NCI-H460 (cell line): Measurements from ENCODE around the gene SLC25A5. TPM values are rescaled to one million over a fixed set of nuclear protein-coding genes. Genes with fewer than 3 reads are reported as not detected.
"Not testable (repeated sequence)": the region's sequence is repeated elsewhere in the genome, so short reads cannot be mapped to it uniquely, and the experiment has no call there.

Source experiments
- DNase-seq: peaks from one replicate; pipeline ENCODE4 v3.0.0-alpha.2; 2016; ENCODE audit warnings: low read depth; ENCODE audit errors: extremely low read depth
- polyA plus RNA-seq: library from polyadenylated mRNA; depleted of rRNA; stranded (reverse); fragments of >200 nt; gene quantifications from 2 replicates; pipeline ENCODE4 v1.2.3, GENCODE V29; 2014; cell fraction: nucleus; rRNA removed
- total RNA-seq: library from RNA; depleted of rRNA; stranded (reverse); fragments of >200 nt; shearing (Covaris generic); gene quantifications from 2 replicates; pipeline ENCODE4 v1.2.3, GENCODE V29; 2014; rRNA removed

Gene SLC25A5
- total RNA-seq: 695 and 806 TPM in 2 replicates
- polyA plus RNA-seq: 487 and 589 TPM in 2 replicates

DNA sequence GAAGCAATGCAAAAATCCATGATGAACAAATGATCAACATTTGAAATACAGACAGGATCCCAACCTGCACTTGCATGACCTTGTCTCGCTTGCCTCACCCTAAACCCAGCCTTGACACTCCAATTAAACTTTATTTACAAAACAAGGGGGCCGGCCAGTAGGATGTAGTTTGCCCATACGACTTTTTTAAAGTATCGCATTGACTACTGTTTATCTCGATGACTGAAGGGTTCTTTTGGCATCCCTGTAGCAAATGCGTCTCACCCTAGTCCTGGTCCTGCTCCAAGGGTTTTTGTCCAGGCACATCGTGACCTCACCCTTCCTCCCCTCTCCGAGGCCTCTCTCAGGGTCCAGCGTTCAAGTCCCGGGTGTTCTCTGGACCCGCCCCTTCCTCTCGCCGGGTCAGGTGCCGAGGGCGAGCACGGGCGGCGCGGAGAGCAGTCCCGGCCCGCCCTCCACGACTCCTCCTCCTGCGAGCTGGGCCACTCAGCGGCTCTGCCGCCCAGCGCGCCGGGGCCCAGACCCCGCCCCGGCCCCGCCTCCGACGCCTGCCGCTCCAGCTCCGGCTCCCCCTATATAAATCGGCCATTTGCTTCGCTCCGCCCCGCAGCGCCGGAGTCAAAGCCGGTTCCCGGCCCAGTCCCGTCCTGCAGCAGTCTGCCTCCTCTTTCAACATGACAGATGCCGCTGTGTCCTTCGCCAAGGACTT lies at the start of gene SLC25A5:
TSS of gene SLC25A5 (plus strand) at position 603 of the 709 bp plus-strand sequence. CDS start at position 675, 72 bp downstream.
- peak; percentile 82 for DNase-seq

DNA sequence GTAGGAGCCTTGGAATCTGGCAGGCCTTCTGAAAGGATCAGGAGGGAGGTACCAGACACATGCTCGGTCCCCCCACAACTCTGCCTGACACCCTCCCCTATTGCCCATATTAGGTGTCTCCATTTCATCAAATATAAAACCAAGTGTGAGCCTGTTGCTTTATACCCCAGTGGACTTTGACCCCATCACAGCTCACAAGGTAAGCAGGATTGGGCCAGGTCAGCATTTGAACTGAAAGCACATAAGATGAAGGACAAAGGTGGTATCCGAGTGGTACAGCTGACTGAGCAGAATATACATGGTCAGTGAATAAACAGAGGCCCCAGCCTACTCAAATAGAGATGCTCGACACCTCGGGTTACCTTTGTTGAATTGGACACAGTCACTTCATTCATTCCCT lies 49.1 kb upstream of the SLC25A5 start:
- DNase-seq: no peak

DNA sequence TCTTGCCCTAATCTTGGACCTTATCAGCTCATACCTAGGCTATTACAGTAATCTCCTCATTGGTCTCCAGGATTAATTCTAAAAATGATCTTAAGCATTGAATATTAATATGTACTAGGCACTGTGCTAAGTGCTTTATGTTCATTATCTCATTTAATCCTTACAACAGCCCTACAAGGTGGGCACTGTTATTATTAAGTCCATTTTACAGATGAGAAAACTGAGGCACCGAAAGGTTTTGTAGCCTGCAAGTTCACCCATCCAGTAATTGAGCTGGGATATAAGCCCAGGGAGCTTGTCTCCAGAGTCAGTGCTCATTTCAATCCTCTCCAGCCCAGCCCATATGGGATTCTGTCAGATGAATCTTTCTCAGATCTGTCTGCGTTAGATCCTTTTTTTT lies 48.3 kb upstream of the SLC25A5 start:
- DNase-seq: no peak

DNA sequence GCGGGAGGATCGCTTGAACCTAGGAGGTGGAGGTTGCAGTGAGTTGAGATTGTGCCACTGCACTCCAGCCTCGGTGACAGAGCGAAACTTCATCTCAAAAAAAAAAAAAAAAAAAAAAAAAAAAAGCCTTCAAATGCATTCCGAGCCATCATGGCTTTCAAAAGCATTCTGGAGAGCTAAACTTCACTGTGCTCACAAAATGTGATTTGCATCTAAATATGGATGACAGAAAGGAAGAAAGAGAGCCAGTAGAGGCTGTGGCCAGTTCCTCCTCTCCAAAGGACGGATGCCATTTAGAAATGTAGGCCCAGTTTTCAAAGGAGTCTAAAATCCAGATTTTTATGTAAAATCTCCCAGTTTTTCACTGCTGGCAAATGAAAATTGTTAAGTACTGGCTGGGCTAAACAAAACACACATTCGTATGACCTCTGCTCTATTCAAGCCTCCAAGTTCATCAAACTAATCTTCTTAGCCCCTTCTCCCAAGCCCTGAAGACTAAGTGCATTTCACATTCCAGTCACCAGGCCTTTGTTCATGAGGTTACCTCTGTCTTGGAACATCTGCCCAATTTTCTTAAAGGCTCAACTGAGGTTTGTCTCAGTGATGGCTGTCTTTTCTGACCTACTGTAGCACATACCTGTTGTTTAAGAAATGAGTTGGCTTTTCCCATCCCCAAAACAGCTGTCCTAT lies 47.1 kb upstream of the SLC25A5 start:
- DNase-seq: no peak

DNA sequence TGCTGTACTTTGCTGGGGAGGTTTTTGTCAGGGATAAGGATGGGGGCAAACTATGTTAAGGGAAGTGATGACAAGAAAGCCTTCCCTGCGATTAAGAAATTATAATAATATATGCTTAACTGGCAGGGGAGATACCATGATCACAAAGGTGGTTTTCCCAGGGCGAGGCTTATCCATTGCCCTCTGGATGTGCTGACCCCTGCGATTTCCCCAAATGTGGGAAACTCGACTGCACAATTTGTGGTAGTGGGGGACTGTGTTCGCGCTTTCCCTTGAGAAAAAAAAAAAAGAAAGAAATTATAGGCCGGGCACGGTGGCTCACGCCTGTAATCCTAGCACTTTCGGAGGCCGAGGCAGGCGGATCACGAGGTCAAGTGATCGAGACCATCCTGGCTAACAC lies 44.6 kb upstream of the SLC25A5 start:
- no peak for DNase-seq

DNA sequence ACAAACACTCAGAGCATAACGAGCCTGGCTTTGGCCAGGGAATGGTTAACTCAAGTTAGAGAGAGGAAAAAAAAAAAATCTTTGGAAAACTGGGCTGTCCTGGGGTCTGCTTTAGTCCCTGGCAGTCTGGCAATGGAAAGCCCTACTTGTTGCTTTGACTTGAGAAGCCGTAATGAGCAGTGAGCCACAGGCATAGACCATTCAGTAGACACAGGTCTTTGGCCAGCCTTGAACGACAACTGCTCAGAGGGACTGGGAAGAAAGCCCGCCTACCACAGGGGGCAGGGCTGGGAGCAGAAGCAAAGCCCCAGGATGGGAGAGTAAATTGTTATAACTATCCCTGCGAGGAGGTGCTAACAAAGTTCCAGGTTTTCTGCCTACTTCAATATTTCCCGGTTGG lies 43.2 kb upstream of the SLC25A5 start:
- no peak for DNase-seq

DNA sequence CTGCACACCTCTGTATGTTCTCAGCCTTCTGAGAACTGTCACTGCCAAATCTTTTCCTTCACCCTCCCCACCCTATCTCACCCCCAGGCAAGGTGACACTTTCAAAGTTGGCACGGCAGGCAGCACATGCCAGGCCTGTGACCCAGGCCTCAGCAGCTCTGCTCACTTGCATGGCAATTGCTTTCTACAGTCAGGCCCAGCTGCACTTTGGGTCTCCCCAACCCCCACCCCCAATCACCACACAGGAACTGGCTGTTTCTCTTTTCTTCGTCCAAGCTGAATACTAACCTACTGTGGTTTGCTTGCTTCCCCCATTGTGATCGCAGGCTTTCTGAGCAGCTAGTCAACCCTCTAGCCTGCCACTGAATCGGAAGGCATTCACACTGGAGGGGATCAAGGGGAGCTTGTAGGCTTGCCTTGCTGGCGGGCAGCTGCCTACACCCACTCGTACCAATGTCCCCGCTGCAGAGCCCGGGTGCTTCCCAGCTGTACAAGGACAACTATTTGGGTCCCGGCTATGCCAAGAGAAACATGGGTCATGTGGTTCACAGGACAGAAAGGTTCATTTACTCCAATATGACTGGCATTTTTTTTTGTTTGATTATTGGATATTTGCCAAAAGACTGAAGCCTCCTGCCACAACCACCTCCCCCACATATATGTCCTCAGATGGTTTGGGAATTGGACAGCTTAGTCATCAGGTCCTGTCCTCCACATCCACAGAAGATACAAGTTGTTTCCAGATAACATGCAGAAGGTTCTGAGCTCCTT lies 41.0 kb upstream of the SLC25A5 start:
- no peak for DNase-seq

DNA sequence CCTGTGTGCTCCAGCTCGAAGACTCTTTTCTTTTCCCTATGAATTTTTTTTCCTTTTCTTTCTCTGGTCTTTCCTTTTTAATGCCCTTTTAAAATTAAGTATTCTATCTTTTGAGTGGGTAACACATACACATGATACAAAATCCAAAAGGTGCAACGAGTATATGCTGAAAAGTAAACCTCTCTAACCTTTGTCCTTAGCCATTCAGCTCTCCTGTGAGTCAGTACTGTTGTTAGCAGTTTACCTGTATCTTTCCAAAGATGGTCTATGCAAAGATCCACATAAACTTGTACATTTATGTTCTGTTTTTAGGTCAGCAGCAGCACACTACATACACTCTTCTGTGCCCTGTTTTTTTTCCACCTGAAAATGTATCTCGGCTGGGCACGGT lies 40.5 kb upstream of the SLC25A5 start:
- no peak for DNase-seq

DNA sequence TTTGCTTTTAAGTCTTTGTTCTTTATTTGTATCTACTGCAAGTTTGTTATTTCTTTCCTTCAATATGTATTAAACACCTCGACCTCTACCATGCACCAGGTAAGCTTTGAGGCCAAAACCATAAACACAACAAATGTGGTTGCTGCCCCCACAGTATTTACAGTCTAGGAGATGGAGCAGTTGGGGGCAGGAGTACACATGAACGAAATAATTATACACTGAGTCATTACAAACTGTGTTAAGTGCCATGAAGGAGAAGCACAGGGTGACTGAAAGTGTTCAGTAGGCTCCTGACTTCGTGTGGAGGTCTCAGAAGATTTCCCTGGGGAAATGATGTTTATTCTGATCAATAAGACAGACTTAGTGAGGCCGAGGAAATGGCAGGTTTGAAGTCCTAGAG lies 38.8 kb upstream of the SLC25A5 start:
- DNase-seq: no peak

DNA sequence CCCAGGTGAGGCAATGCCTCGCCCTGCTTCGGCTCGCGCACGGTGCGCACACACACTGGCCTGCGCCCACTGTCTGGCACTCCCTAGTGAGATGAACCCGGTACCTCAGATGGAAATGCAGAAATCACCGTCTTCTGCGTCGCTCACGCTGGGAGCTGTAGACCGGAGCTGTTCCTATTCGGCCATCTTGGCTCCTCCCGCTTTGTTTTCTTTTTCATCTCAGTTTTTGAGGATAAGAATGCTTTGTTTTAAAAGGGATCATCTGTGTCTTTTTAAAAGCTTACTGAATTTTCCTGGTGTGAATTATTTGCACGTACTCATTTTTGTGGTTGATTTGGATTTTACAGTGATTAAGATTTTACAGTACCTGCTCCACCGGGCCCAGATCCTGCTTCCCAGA lies 26.9 kb upstream of the SLC25A5 start:
- DNase-seq: not testable (repeated sequence)

DNA sequence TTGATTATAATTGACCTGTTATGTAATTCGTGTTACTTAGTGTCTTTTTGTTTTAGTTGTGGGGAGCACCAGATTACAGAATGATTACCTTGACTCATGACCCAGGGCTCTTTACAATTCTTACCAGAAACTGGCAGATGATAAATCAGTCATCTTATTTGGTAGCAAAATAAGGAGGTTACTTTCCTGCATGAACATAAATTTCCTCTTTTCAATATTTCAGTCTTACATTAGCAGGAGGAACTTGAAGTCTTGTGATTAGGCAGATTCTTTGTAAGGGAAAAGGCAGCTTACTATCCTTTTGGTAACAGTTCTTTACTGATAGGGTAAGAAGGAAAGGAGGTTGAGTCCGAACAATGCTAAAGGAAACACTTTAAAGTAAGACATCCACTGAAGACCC lies 26.0 kb upstream of the SLC25A5 start:
- DNase-seq: no peak

DNA sequence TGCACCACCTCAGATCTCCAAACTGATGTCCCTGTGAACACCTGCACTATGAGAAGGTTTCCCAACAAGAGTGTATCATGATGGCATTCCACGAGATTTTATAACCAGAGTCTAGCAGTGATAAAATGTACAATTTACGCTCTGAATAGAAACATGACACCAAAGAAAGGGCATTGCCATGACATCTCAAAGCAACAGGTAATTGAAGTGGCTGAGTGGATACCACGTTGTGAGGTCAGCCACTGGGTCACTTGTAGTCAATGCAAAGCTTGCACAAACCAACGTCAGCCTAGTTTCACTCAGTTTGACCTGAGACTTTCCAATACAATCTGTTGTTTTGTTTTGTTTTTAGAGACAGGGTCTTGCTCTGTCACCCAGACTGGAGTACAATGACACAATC lies 15.0 kb upstream of the SLC25A5 start:
- no peak for DNase-seq

DNA sequence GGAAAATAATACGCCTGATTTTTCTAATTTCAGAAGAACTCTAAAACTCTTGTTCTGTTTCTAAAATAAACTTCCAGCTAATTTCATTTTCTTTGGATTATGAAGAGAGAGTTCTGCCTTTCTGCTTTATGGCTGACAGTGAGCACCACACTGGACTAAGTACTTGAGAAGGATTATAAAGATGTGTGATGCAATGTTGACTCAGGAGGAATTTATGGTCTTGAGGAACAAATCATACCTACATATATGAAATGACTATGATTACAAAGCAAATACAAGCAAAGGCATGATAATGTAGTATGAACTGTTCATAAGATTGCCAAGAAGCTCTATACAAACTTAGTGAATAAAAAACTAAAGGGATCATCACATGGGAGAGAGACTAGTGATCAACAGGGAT lies 13.0 kb upstream of the SLC25A5 start:
- no peak for DNase-seq

DNA sequence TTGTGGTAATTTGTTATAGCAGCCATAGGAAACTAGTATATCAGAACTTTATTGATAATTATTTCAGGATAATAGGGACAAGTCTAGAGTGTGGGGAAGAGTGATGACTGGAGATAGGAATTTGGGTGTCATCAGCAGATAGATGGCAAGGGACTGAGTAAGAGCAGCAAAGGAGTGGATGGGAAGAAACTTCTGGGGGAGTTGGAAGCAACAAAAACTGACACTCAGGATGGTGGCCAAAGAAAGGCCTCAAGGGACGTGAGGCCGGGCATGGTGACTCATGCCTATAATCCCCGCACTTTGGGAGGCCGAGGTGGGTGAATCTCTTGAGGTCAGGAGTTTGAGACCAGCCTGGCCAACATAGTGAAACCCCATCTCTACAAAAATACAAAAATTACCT lies 9.1 kb upstream of the SLC25A5 start:
- no peak for DNase-seq

DNA sequence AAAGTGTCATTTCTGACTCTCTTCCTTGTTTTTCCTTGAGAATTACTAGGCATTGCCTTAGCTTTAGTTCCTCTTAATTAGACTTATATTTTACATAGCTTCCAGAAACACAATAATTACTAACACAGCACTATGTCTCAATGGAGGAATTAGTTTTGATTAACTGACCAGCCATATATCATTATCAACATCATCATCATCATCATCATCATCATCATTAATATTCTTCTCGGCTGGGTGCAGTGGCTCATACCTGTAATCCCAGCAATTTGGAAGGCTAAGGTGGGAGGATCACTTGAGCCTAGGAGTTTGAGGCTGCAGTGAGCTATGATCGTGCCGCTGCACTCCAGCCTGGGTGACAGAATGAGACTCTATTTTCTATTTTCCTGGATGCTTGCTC lies 2.7 kb upstream of the SLC25A5 start:
- DNase-seq: no peak

DNA sequence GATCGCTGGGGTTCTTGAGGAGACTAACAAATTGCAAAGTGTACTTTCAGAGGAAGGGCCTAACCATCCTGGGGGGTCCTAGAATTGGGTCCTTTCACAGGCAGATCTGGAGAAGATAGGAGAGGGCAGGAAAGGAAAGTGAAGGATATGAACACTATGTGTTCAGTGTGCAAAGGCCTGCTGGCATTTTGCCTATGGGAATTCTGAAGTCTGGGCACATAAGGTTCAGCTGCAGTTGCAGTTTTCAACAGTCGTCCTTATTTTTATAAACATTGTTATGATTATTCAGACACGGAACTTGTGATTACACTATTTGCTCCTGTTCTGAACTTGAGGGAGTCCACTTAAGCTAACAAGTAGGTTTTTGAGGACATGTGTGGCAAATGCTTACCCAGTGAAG lies 1.3 kb upstream of the SLC25A5 start:
- no peak for DNase-seq

DNA sequence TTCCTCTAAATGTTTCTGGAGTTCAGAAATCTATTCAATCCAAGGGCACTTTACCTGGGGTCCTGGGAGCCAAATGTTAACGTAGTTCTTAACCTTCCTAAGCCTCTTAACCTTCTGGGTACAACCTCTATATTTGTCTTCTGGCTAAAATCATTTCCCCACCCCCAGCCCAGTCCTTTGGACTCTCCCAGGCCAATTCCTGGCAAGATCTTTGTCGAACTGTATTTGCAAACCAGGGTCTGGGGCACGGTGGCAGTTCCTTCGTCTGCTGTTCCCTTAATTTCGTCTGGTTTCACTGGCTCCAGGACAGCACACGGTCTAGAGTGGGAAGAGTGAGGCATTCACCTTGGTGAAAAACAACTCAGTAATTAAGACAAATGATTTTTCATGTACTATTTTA lies 811 bp upstream of the SLC25A5 start:
- DNase-seq: no peak

DNA sequence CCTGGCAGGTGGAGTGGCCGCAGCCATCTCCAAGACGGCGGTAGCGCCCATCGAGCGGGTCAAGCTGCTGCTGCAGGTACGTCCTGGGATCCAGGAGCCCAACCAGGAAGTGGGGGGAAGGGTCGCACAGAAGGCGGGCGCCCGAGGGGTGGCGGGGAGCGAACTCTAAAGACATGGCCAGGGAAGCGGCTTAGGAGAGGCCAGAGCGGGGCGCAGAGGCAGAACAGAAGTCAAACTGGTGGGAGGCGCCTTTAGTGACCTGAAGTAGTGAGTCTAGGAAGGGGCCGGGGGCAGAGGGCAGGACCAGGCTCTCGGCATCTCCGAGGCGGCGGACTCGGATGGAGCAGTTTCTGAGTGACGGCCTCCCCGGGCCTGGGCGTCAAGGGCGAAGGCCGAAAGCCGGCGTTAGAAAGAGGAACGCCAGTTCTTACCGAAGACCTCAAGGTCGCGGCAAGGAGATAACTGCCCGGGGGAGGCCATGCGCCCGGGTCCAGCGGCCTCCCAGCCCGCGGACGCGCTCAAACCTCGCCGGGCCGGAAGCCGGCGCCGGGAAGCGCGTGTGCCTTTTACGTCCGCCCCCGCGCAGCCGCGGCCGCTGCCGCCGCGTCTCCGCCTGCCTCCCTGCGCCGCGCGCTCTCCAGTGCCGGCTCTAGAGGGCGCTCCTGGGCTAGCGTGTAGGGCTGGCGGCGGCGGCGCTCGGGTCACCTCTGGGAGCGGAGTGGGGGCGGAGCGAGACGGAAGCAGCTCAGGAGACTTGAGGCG lies 488 bp downstream of the SLC25A5 start:
- DNase-seq: peak; percentile 83

DNA sequence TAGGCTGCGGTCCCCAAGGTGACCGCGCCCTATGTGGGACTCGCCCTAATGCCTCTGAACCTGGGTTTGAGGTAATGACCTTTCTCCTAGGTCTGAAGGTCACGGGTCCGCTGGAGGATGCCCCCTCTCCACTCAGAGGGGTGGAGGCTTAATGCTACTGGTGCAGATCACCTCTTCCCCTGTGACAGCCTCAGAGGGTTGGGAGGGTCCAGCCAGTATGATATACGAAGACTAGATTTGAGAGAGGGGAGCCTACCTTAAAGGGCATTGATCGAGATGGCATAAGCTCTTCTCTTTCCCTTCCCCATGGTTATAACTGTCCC lies 1.0 kb downstream of the SLC25A5 start:
- no peak for DNase-seq

DNA sequence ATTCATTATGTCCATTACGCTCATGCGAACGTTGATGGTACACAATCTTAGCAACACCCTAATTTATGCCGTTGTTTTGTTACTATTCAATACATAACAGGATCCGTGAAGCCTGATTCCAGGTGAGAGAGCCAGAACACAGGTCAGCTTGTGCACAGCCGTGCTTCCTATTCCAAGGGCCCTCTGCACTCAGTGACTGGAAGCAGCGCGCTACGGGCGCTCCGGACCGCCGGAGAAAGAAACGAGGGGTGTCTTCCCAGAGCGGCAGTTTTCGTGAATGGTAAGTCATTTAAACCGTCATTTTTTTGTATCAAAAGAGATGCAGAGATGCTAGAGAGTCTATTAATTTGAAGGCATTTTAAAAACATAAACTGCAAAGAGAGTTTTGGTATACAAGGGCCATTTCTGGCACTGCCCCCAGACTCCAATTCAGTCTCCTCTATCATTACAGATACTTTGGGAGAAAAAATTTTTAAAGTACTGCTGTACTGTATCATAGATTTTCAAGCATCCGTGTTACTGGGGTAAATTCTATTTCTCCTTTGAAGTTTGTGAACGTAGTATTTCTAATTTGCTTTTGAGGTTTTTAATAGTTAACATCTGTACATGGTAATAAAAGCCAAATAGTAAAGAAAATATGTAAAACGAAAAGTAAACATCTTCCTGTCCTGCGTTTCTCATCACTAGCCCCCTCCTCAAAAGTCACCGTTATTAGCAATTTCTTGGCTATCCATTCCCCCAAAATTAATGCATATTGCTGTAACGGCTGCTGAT lies 6.6 kb downstream of the SLC25A5 start:
- DNase-seq: no peak
